ENCODE measurements around the gene FOLR3.

FOLR3 gene

DNA sequence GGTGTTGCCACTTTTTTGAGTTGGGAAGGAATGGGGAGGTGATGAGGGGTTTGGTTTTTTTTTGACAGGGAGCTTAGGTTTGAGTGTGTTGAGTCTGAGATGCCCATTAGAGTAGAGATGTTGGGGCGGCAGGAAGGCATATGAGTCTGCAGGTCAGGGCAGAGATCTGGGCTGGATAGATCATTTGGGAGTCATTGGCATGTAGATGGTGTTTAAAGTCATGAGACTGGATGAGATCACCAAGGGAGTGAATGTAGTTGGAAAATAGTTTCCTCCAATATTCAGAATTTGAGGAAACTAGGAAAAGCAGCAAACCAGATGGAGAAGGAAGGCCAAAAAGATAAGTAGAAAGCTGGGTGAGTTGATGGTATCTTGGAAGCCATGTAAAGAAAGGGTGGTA is 21.0 kb upstream of the FOLR3 start:
- no peaks in the 10 kb centered on the region for H3K9me3 ChIP-seq (ENCODE audit: control insufficient read depth, low read length)
- H3K27ac ChIP-seq, result no peak overlapping the region
- peaks cover 11% of the 10 kb centered on the region for H3K4me1 ChIP-seq
- no peak overlapping the region for H3K9ac ChIP-seq
- TF ChIP-seq, protein P1, sequence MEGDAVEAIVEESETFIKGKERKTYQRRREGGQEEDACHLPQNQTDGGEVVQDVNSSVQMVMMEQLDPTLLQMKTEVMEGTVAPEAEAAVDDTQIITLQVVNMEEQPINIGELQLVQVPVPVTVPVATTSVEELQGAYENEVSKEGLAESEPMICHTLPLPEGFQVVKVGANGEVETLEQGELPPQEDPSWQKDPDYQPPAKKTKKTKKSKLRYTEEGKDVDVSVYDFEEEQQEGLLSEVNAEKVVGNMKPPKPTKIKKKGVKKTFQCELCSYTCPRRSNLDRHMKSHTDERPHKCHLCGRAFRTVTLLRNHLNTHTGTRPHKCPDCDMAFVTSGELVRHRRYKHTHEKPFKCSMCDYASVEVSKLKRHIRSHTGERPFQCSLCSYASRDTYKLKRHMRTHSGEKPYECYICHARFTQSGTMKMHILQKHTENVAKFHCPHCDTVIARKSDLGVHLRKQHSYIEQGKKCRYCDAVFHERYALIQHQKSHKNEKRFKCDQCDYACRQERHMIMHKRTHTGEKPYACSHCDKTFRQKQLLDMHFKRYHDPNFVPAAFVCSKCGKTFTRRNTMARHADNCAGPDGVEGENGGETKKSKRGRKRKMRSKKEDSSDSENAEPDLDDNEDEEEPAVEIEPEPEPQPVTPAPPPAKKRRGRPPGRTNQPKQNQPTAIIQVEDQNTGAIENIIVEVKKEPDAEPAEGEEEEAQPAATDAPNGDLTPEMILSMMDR (IDR thresholded peaks at IDR 0.05), result no peak
- H3K36me3 ChIP-seq (ENCODE audit: control insufficient read depth, insufficient read depth, low read length), result no peaks in the 10 kb centered on the region
- no peaks in the 10 kb centered on the region for H3K27me3 ChIP-seq (ENCODE audit: control insufficient read depth, insufficient read depth, low read length)
- no peaks in the 10 kb centered on the region for H3K79me2 ChIP-seq
- H3K4me2 ChIP-seq (ENCODE audit: low read length), result no peak overlapping the region
- H3K4me3 ChIP-seq (ENCODE audit: low read depth, low read length), result no peak overlapping the region
- no peak overlapping the region for H2AFZ ChIP-seq

DNA sequence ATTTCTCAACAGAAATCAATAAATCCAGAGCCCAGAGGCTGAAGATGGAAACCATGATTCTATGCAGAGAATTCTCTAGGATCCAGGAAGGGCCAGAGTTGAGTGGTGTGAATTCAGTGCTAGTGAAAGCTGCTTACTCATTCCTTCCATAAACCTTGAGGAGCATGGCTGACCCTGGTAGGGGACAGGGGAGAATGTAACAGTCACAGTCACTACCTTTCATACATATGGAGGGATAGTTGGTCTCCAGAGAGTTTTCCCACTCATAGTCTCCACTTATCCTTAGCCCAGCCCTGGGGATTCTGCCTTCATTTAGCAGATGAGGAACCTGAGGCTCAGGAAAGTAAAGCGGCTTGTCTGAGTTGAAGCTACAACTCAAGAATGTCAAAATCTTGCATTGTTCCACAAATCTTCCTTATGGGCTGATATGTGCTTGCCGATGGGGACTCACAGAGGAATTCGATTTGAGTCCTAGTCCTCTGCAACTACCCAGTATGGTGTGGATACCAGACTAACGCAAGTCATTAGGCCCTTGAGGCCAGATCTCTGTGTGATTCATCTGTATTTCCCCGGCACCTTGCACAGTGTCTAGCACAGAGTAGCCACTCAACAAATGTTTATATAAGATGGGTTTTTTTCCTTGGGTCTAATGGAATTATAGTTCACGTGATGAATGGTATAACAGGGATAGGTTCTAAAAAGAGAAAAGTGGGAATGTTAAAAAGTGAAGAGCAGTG is 19.3 kb upstream of the FOLR3 start:
- H2AFZ ChIP-seq, result no peak overlapping the region
- no peaks in the 10 kb centered on the region for H3K27me3 ChIP-seq (ENCODE audit: control insufficient read depth, insufficient read depth, low read length)
- H3K4me1 ChIP-seq, result peaks cover 10% of the 10 kb centered on the region
- no peaks in the 10 kb centered on the region for H3K36me3 ChIP-seq (ENCODE audit: control insufficient read depth, insufficient read depth, low read length)
- H3K9ac ChIP-seq, result no peak overlapping the region
- no peak overlapping the region for H3K27ac ChIP-seq
- H3K4me2 ChIP-seq (ENCODE audit: low read length), result no peak overlapping the region
- H3K4me3 ChIP-seq (ENCODE audit: low read depth, low read length), result no peak overlapping the region
- TF ChIP-seq, protein P1 (IDR thresholded peaks at IDR 0.05), result no peak
- H3K9me3 ChIP-seq (ENCODE audit: control insufficient read depth, low read length), result no peaks in the 10 kb centered on the region
- H3K79me2 ChIP-seq, result no peaks in the 10 kb centered on the region

DNA sequence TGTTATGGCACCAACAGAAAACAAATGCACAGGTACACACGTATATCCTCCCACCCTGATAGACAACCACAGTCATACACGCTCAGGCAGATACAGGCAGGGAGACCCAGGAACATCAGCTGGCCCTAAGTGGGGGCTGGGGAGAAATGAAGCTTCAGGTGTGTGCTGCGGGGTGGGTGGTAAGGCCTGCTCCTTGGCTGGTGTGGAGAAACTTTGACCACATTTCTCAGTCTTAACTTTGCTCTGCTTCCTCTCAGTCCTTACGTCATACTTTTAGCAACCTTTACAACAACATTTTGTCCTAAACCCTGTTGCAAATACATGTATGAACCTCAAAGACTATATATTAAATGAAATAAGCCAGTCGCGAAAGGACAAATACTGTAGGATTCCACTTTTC is 16.3 kb upstream of the FOLR3 start:
- Histone ChIP-seq H3K9ac (no peak overlapping the region), H3K4me3 (ENCODE audit: low read depth, low read length) (no peak overlapping the region), H2AFZ (no peak overlapping the region), H3K4me2 (ENCODE audit: low read length) (no peak overlapping the region), H3K9me3 (ENCODE audit: control insufficient read depth, low read length) (no peaks in the 10 kb centered on the region), H3K27ac (no peak overlapping the region), H3K36me3 (ENCODE audit: control insufficient read depth, insufficient read depth, low read length) (no peaks in the 10 kb centered on the region), H3K79me2 (no peaks in the 10 kb centered on the region), H3K4me1 (peaks cover 11% of the 10 kb centered on the region), H3K27me3 (ENCODE audit: control insufficient read depth, insufficient read depth, low read length) (no peaks in the 10 kb centered on the region)
- TF ChIP-seq, protein P1 (IDR thresholded peaks at IDR 0.05), result no peak

DNA sequence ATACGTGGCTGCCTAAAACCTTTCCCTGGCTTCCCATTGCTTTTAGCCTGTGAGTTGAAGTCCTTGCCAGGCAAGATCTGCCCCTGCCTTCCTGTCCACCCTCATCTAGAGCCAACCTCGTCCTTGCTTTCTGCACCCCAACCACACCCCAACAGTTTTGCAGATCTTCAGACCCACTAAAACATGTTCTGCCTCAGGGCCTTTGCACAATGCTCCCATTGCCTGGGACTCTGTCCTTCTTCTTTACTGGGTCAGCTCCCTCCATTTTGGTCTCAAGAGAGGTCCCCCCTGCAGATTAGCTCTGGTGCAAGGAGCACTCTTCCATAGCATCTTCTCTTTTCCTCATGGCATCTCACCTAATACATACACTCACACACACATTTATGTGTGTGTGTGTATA is 14.6 kb upstream of the FOLR3 start:
- Histone ChIP-seq H3K4me1 (peaks cover 12% of the 10 kb centered on the region), H3K9me3 (ENCODE audit: control insufficient read depth, low read length) (no peaks in the 10 kb centered on the region), H3K36me3 (ENCODE audit: control insufficient read depth, insufficient read depth, low read length) (no peaks in the 10 kb centered on the region), H3K27me3 (ENCODE audit: control insufficient read depth, insufficient read depth, low read length) (no peaks in the 10 kb centered on the region), H3K27ac (no peak overlapping the region), H2AFZ (no peak overlapping the region), H3K4me3 (ENCODE audit: low read depth, low read length) (no peak overlapping the region), H3K79me2 (no peaks in the 10 kb centered on the region), H3K4me2 (ENCODE audit: low read length) (no peak overlapping the region), H3K9ac (no peak overlapping the region)
- TF ChIP-seq, protein P1 (IDR thresholded peaks at IDR 0.05), result no peak

DNA sequence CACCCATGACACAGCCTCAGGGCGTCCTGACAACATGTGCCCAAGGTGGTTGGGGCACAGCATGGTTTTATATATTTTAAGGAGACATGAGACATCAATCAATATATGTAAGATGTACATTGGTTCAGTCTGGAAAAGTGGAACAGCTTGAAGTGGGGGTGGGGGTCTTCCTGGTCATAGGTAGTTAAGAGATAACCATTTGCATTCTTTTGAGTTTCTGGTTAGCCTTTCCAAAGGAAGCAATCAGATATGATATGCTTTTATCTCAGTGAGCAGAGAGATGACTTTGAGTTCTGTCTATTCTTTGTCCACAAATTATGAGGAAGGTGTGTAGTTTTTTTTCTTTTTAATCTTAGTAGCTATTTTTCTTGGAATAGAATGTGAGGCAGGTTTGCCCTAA is 12.9 kb upstream of the FOLR3 start:
- H3K9ac ChIP-seq, result no peak overlapping the region
- H3K4me3 ChIP-seq (ENCODE audit: low read depth, low read length), result no peak overlapping the region
- H3K79me2 ChIP-seq, result no peaks in the 10 kb centered on the region
- no peaks in the 10 kb centered on the region for H3K27me3 ChIP-seq (ENCODE audit: control insufficient read depth, insufficient read depth, low read length)
- peaks cover 12% of the 10 kb centered on the region for H3K4me1 ChIP-seq
- no peak overlapping the region for H2AFZ ChIP-seq
- H3K36me3 ChIP-seq (ENCODE audit: control insufficient read depth, insufficient read depth, low read length), result no peaks in the 10 kb centered on the region
- H3K9me3 ChIP-seq (ENCODE audit: control insufficient read depth, low read length), result no peaks in the 10 kb centered on the region
- no peak overlapping the region for H3K27ac ChIP-seq
- no peak overlapping the region for H3K4me2 ChIP-seq (ENCODE audit: low read length)
- TF ChIP-seq, protein P1 (IDR thresholded peaks at IDR 0.05), result no peak

Data from parathyroid adenoma (tissue), 2 donors.